Sigmoid colon (tissue), 4 donors: Measurements from ENCODE around the gene CCDC190.

ENCODE experiments used
- EP300 ChIP-seq, 4 donors: sonication (generic); formaldehyde crosslinking; IDR thresholded peaks; one replicate each; pipeline ENCODE4 v1.6.1; 2017; ENCODE audit warnings: antibody characterized with exemption in 4 of 4
- TF ChIP-seq, protein P1 (sequence below), 4 experiments: fragments of 450-650 bp in 3 of 4; fragments of 200-600 bp in 1 of 4; IDR thresholded peaks; one replicate each; pipeline ENCODE4 v1.5.1; 2016 to 2019; ENCODE audit warnings: antibody characterized with exemption in 4 of 4, mild to moderate bottlenecking in 3 of 4, moderate library complexity in 2 of 4

DNA sequence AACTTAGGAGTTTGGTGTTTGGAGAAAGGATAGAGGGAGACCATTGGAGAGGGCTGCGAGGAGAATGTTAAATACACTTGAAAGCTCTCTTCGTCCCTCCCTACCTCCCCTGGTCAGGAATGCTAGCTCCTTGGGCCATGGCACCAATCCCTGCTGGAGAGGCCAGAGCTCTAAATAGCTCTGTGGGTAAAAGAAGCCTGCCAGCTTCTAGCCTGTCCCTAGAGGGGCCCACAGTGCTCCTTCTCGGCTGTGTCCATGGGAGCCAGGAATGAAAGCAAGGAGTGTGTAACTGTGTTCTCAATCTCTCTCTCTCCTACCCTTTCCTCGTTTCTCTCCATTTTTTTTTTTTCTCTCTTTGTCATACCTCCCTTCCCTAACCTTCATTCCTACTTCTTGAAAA is at the start of gene CCDC190:
- TF ChIP-seq EP300 (IDR thresholded peaks at IDR 0.05) = no peak
- TF ChIP-seq, protein P1, sequence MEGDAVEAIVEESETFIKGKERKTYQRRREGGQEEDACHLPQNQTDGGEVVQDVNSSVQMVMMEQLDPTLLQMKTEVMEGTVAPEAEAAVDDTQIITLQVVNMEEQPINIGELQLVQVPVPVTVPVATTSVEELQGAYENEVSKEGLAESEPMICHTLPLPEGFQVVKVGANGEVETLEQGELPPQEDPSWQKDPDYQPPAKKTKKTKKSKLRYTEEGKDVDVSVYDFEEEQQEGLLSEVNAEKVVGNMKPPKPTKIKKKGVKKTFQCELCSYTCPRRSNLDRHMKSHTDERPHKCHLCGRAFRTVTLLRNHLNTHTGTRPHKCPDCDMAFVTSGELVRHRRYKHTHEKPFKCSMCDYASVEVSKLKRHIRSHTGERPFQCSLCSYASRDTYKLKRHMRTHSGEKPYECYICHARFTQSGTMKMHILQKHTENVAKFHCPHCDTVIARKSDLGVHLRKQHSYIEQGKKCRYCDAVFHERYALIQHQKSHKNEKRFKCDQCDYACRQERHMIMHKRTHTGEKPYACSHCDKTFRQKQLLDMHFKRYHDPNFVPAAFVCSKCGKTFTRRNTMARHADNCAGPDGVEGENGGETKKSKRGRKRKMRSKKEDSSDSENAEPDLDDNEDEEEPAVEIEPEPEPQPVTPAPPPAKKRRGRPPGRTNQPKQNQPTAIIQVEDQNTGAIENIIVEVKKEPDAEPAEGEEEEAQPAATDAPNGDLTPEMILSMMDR (IDR thresholded peaks at IDR 0.05) = no peak
